ENCODE data around the gene ACSS3. TPM values are rescaled to one million over a fixed set of nuclear protein-coding genes. Genes with fewer than 3 reads are reported as not detected.

The ACSS3 gene
- total RNA-seq, 3 donors from 2014 or later: 32.6 to 147 (median 46.5) TPM

GRCh38 chr12:81085832-81086231 lies 8.0 kb downstream of the ACSS3 start:
- intact Hi-C loops (cut with DNase I; ENCODE audit: low total_unique reads): no loop called here
- Histone ChIP-seq H3K36me3 (no peaks in the 10 kb centered on the region), H3K9me3 (no peaks in the 10 kb centered on the region), H3K4me1 (no peaks in the 10 kb centered on the region), H3K4me3 (no peak overlapping the region), H3K27ac (no peak overlapping the region), H3K27me3 (no peaks in the 10 kb centered on the region)
- DNase-seq (ENCODE audit: low spot score in 2 of 2): no peak
- no peak for TF ChIP-seq POLR2A (IDR thresholded peaks at IDR 0.05)

GRCh38 chr12:81086342-81086741 lies 8.5 kb downstream of the ACSS3 start:
- no peaks in the 10 kb centered on the region for H3K4me1 ChIP-seq
- intact Hi-C loops (cut with DNase I; ENCODE audit: low total_unique reads): no loop called here
- no peak for TF ChIP-seq CTCF (IDR thresholded peaks at IDR 0.05)
- TF ChIP-seq POLR2AphosphoS5 (IDR thresholded peaks at IDR 0.05): no peak
- TF ChIP-seq POLR2A (IDR thresholded peaks at IDR 0.05): no peak
- DNase-seq (ENCODE audit: low spot score in 2 of 2): no peak
- H3K4me3 ChIP-seq: no peak overlapping the region
- no peaks in the 10 kb centered on the region for H3K27me3 ChIP-seq
- H3K9me3 ChIP-seq: no peaks in the 10 kb centered on the region
- H3K27ac ChIP-seq: no peak overlapping the region
- H3K36me3 ChIP-seq: no peaks in the 10 kb centered on the region

- H3K4me1 ChIP-seq: no peaks in the 10 kb centered on the region
- no peaks in the 10 kb centered on the region for H3K9me3 ChIP-seq
- H3K27ac ChIP-seq: no peak overlapping the region
- H3K27me3 ChIP-seq: no peaks in the 10 kb centered on the region
- no peak for DNase-seq (ENCODE audit: low spot score in 2 of 2)
- no peak for TF ChIP-seq POLR2AphosphoS5 (IDR thresholded peaks at IDR 0.05)
- TF ChIP-seq POLR2A (IDR thresholded peaks at IDR 0.05): no peak
- no peak for TF ChIP-seq CTCF (IDR thresholded peaks at IDR 0.05)
- intact Hi-C loops (cut with DNase I; ENCODE audit: low total_unique reads): no loop called here
- no peaks in the 10 kb centered on the region for H3K36me3 ChIP-seq
- no peak overlapping the region for H3K4me3 ChIP-seq
Observed at GRCh38 chr12:81088221-81088620, 10.3 kb downstream of the ACSS3 start.

GRCh38 chr12:81089412-81089811 lies 11.5 kb downstream of the ACSS3 start:
- intact Hi-C loops (cut with DNase I; ENCODE audit: low total_unique reads): no loop called here
- Histone ChIP-seq H3K4me3 (no peak overlapping the region), H3K27me3 (no peaks in the 10 kb centered on the region), H3K4me1 (no peaks in the 10 kb centered on the region), H3K36me3 (no peaks in the 10 kb centered on the region), H3K9me3 (no peaks in the 10 kb centered on the region), H3K27ac (no peak overlapping the region)
- DNase-seq (ENCODE audit: low spot score in 2 of 2): no peak
- TF ChIP-seq POLR2A (IDR thresholded peaks at IDR 0.05): no peak
- TF ChIP-seq CTCF (IDR thresholded peaks at IDR 0.05): no peak
- no peak for TF ChIP-seq POLR2AphosphoS5 (IDR thresholded peaks at IDR 0.05)

- H3K27ac ChIP-seq: no peak overlapping the region
- TF ChIP-seq POLR2A (IDR thresholded peaks at IDR 0.05) (no peak), CTCF (IDR thresholded peaks at IDR 0.05) (no peak)
Observed at GRCh38 chr12:81092053-81092452, 14.2 kb downstream of the ACSS3 start.

GRCh38 chr12:81094718-81095360 lies 17.0 kb downstream of the ACSS3 start:
- intact Hi-C loops (cut with DNase I; ENCODE audit: low total_unique reads): no loop called here
- Histone ChIP-seq H3K36me3 (no peaks in the 10 kb centered on the region), H3K27me3 (no peaks in the 10 kb centered on the region), H3K4me1 (no peaks in the 10 kb centered on the region), H3K9me3 (no peaks in the 10 kb centered on the region), H3K27ac (no peak overlapping the region), H3K4me3 (no peak overlapping the region)
- DNase-seq (ENCODE audit: low spot score in 2 of 2): no peak
- TF ChIP-seq POLR2AphosphoS5 (IDR thresholded peaks at IDR 0.05) (no peak), CTCF (IDR thresholded peaks at IDR 0.05) (no peak), POLR2A (IDR thresholded peaks at IDR 0.05) (no peak)

More at GRCh38 chr12:81092053-81092452, 14.2 kb downstream of the ACSS3 start:
- Histone ChIP-seq H3K4me1 (no peaks in the 10 kb centered on the region), H3K27me3 (no peaks in the 10 kb centered on the region), H3K36me3 (no peaks in the 10 kb centered on the region), H3K4me3 (no peak overlapping the region), H3K9me3 (no peaks in the 10 kb centered on the region)
- intact Hi-C loops (cut with DNase I; ENCODE audit: low total_unique reads): no loop called here
- DNase-seq (ENCODE audit: low spot score in 2 of 2): no peak

All from breast epithelium (tissue), 4 donors.